PC-3 (cell line): Measurements from ENCODE around the gene MRPL45. TPM values are rescaled to one million over a fixed set of nuclear protein-coding genes. Genes with fewer than 3 reads are reported as not detected.

Experiments used
- ATAC-seq: fragments of 200-7000 bp; cut with Tn5 transposase; 2 replicates; pipeline ENCODE4 v1.9.1; 2020; ENCODE audit warnings: mild to moderate bottlenecking, moderate library complexity
- BruUV-seq: library from RNA; stranded (reverse); fragments of 400-500 nt; replicated peaks from 2 replicates; lab custom pipeline; 2021; lab: Mats Ljungman, UMichigan
- CTCF ChIA-PET: fragments of 300-600 bp; sonication (Branson Sonifier 250); formaldehyde crosslinking; loops from one replicate; lab custom pipeline; 2022; ENCODE audit warnings: antibody characterized with exemption; lab: Charles Lee
- POLR2A ChIA-PET: fragments of 300-600 bp; sonication (Branson Sonifier 250); formaldehyde crosslinking; loops from one replicate; lab custom pipeline; 2022; ENCODE audit warnings: antibody characterized with exemption; ENCODE audit not compliant: unreplicated experiment; lab: Charles Lee
- DNase-seq: peaks from one replicate; pipeline ENCODE4 v3.0.0-alpha.2; 2015
- H2AFZ ChIP-seq: fragments of 300-600 bp; sonication (generic); 2 replicates; pipeline ENCODE4 v1.6.0; 2016; ENCODE audit warnings: antibody characterized with exemption, low read length
- H3F3A ChIP-seq: fragments of 300-600 bp; sonication (generic); one replicate; pipeline ENCODE4 v1.6.0; 2017; ENCODE audit warnings: antibody characterized with exemption, low read length, control low read depth, mild to moderate bottlenecking; ENCODE audit not compliant: unreplicated experiment
- H3K27ac ChIP-seq: fragments of 300-600 bp; sonication (generic); 2 replicates; pipeline ENCODE4 v1.5.1; 2016; ENCODE audit warnings: mild to moderate bottlenecking, low read length
- H3K27me3 ChIP-seq: fragments of 300-600 bp; sonication (generic); 2 replicates; pipeline ENCODE4 v1.6.1; 2016; ENCODE audit warnings: low read length, mixed read lengths
- H3K36me3 ChIP-seq: fragments of 300-600 bp; sonication (generic); 2 replicates; pipeline ENCODE4 v1.6.1; 2016; ENCODE audit warnings: low read depth, mixed run types, low read length, mixed read lengths
- H3K4me1 ChIP-seq: fragments of 300-600 bp; sonication (generic); 2 replicates; pipeline ENCODE4 v1.5.1; 2016; ENCODE audit warnings: low read length; ENCODE audit not compliant: insufficient read depth
- H3K4me2 ChIP-seq: fragments of 300-600 bp; sonication (generic); 2 replicates; pipeline ENCODE4 v1.6.0; 2016; ENCODE audit warnings: low read length
- H3K4me3 ChIP-seq: fragments of 300-600 bp; sonication (generic); 2 replicates; pipeline ENCODE4 v1.5.1; 2016; ENCODE audit warnings: mild to moderate bottlenecking, low read length, mixed read lengths
- H3K79me2 ChIP-seq: fragments of 300-600 bp; sonication (generic); 2 replicates; pipeline ENCODE4 v1.6.1; 2017; ENCODE audit warnings: low read length, mixed read lengths
- H3K9ac ChIP-seq: fragments of 300-600 bp; sonication (generic); 2 replicates; pipeline ENCODE4 v1.6.0; 2016; ENCODE audit warnings: mild to moderate bottlenecking, low read length
- H3K9me2 ChIP-seq: fragments of 300-600 bp; sonication (generic); replicated peaks from 2 replicates; pipeline ENCODE4 v1.6.1; 2016; ENCODE audit warnings: mixed run types, low read length, mixed read lengths
- H3K9me3 ChIP-seq: fragments of 300-600 bp; sonication (generic); 2 replicates; pipeline ENCODE4 v1.6.1; 2016; ENCODE audit warnings: low read length, mixed read lengths
- H4K20me1 ChIP-seq: fragments of 300-600 bp; sonication (generic); 2 replicates; pipeline ENCODE4 v1.6.1; 2016; ENCODE audit warnings: low read length, mixed read lengths
- CTCF ChIP-seq: fragments of 300-600 bp; sonication (generic); conservative IDR thresholded peaks from 2 replicates; pipeline ENCODE4 v1.5.1; 2017; ENCODE audit warnings: antibody characterized with exemption, low read depth, mild to moderate bottlenecking, low read length
- EZH2 ChIP-seq: fragments of 300-600 bp; sonication (generic); IDR thresholded peaks from one replicate; pipeline ENCODE4 v1.6.1; 2017; ENCODE audit warnings: antibody characterized with exemption, mild to moderate bottlenecking, low read length; ENCODE audit not compliant: unreplicated experiment
- EZH2phosphoT487 ChIP-seq: fragments of 300-600 bp; sonication (generic); IDR thresholded peaks from 2 replicates; pipeline ENCODE4 v1.6.1; 2018; ENCODE audit warnings: mild to moderate bottlenecking, antibody characterized with exemption, low read length, borderline replicate concordance
- intact Hi-C: fragments of 100-400 bp; cut with micrococcal nuclease; formaldehyde crosslinking; loops from 2 replicates; pipeline ENCODE4 v1.9.0; 2023
- total RNA-seq: library from RNA; depleted of rRNA; stranded (reverse); fragments of >200 nt; gene quantifications from 2 replicates; pipeline ENCODE4 v1.2.3, GENCODE V29; 2014

Gene MRPL45
- total RNA-seq, 1 experiment from 2014 or later: 34.3 TPM

GRCh38 chr17:38322897-38323296 is 25.9 kb downstream of the MRPL45 start:
- TF ChIP-seq EZH2 (no peak), EZH2phosphoT487 (no peak), CTCF (no peak)
- Histone ChIP-seq H3K4me2 (no peak overlapping the region), H3K9me2 (no peaks in the 10 kb centered on the region), H3K79me2 (no peaks in the 10 kb centered on the region), H4K20me1 (no peaks in the 10 kb centered on the region), H3K27ac (no peak overlapping the region), H3K4me3 (no peak overlapping the region), H3K4me1 (peaks cover 11% of the 10 kb centered on the region; the same call in 1 of the 2 replicates), H3K9me3 (no peaks in the 10 kb centered on the region), H3K36me3 (no peaks in the 10 kb centered on the region; the same call in 1 of the 2 replicates), H2AFZ (no peak overlapping the region), H3F3A (no peaks in the 10 kb centered on the region), H3K27me3 (no peaks in the 10 kb centered on the region), H3K9ac (no peak overlapping the region)
- DNase-seq: no peak
- intact Hi-C loops: no loop called here
- ChIA-PET CTCF (no interaction called here), POLR2A (no interaction called here)
- no TSS peak for BruUV-seq
- ATAC-seq: peak; percentile 54

GRCh38 chr17:38324141-38324697 is 27.3 kb downstream of the MRPL45 start:
- Histone ChIP-seq H3K9me3 (no peaks in the 10 kb centered on the region), H3K9me2 (no peaks in the 10 kb centered on the region), H3K4me2 (no peak overlapping the region), H4K20me1 (no peaks in the 10 kb centered on the region), H3K36me3 (no peaks in the 10 kb centered on the region; the same call in 1 of the 2 replicates), H3K27ac (no peak overlapping the region), H3K4me1 (peaks cover 11% of the 10 kb centered on the region; the same call in 1 of the 2 replicates), H2AFZ (no peak overlapping the region), H3K27me3 (no peaks in the 10 kb centered on the region), H3K79me2 (no peaks in the 10 kb centered on the region), H3K4me3 (no peak overlapping the region), H3K9ac (no peak overlapping the region), H3F3A (no peaks in the 10 kb centered on the region)
- TF ChIP-seq CTCF (no peak), EZH2phosphoT487 (no peak), EZH2 (no peak)
- POLR2A ChIA-PET: no interaction called here
- intact Hi-C loops: no loop called here
- DNase-seq: no peak
- CTCF ChIA-PET: no interaction called here
- BruUV-seq: no TSS peak
- no peak for ATAC-seq

GRCh38 chr17:38324772-38325171 is 27.8 kb downstream of the MRPL45 start:
- DNase-seq (no peak), ATAC-seq (no peak)
- H4K20me1 ChIP-seq: no peaks in the 10 kb centered on the region
- H3F3A ChIP-seq: no peaks in the 10 kb centered on the region
- intact Hi-C loops: no loop called here
- peaks cover 11% of the 10 kb centered on the region; the same call in 1 of the 2 replicates for H3K4me1 ChIP-seq
- H3K9me3 ChIP-seq: no peaks in the 10 kb centered on the region
- H3K79me2 ChIP-seq: no peaks in the 10 kb centered on the region
- no peak overlapping the region for H3K4me3 ChIP-seq
- H3K27me3 ChIP-seq: no peaks in the 10 kb centered on the region
- no peak overlapping the region for H2AFZ ChIP-seq
- no peak overlapping the region for H3K9ac ChIP-seq
- ChIA-PET CTCF (interaction anchor here (0.6 kb wide), 1 partner anchor 17 kb away, joined by 8 read pairs; no protein-coding TSS in a partner anchor), POLR2A (no interaction called here)
- no peak overlapping the region for H3K4me2 ChIP-seq
- TF ChIP-seq CTCF: no peak
- TF ChIP-seq EZH2: no peak
- no peak for TF ChIP-seq EZH2phosphoT487
- BruUV-seq: no TSS peak
- no peak overlapping the region for H3K27ac ChIP-seq
- no peaks in the 10 kb centered on the region; the same call in 1 of the 2 replicates for H3K36me3 ChIP-seq
- H3K9me2 ChIP-seq: no peaks in the 10 kb centered on the region
